ENCODE measurements around the gene SNAP29. TPM values are rescaled to one million over a fixed set of nuclear protein-coding genes. Genes with fewer than 3 reads are reported as not detected.

SNAP29 gene
- total RNA-seq, 4 donors from 2014 or later: 19.1 to 29.8 (median 22.8) TPM

DNA sequence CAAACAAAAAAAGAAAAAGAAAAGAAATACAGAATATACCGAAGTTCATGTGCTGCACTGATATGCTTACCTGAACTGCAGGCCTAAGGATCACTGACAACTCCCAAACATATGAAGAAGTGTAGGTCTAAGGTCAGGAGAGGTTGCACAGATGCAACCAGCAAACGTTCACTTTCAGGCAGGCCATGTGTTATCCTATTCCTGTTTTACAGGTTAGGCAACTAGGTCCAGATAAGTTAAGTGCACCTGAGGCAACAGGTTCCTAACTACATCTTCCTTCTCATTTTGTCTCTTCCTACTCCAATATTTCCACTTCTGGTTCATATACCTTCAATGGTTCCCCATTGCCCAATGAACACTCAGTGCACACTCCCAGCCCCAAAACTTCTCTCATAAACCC is 15.3 kb upstream of the SNAP29 start:
- 32% methylated on average over 2 of the region's 2 CpGs for WGBS
- H3K27ac ChIP-seq: no peak overlapping the region
- peaks cover 12% of the 10 kb centered on the region for H3K4me1 ChIP-seq
- no peak overlapping the region for H3K4me3 ChIP-seq
- TF ChIP-seq EP300 (IDR thresholded peaks at IDR 0.05) (no peak), POLR2AphosphoS5 (IDR thresholded peaks at IDR 0.05) (no peak), POLR2A (IDR thresholded peaks at IDR 0.05) (no peak)
- TF ChIP-seq, protein P1, sequence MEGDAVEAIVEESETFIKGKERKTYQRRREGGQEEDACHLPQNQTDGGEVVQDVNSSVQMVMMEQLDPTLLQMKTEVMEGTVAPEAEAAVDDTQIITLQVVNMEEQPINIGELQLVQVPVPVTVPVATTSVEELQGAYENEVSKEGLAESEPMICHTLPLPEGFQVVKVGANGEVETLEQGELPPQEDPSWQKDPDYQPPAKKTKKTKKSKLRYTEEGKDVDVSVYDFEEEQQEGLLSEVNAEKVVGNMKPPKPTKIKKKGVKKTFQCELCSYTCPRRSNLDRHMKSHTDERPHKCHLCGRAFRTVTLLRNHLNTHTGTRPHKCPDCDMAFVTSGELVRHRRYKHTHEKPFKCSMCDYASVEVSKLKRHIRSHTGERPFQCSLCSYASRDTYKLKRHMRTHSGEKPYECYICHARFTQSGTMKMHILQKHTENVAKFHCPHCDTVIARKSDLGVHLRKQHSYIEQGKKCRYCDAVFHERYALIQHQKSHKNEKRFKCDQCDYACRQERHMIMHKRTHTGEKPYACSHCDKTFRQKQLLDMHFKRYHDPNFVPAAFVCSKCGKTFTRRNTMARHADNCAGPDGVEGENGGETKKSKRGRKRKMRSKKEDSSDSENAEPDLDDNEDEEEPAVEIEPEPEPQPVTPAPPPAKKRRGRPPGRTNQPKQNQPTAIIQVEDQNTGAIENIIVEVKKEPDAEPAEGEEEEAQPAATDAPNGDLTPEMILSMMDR (IDR thresholded peaks at IDR 0.05): no peak
- no peaks in the 10 kb centered on the region for H3K36me3 ChIP-seq
- H3K27me3 ChIP-seq: no peaks in the 10 kb centered on the region
- no peaks in the 10 kb centered on the region for H3K9me3 ChIP-seq
- DNase-seq (ENCODE audit: low spot score in 2 of 2): no peak

DNA sequence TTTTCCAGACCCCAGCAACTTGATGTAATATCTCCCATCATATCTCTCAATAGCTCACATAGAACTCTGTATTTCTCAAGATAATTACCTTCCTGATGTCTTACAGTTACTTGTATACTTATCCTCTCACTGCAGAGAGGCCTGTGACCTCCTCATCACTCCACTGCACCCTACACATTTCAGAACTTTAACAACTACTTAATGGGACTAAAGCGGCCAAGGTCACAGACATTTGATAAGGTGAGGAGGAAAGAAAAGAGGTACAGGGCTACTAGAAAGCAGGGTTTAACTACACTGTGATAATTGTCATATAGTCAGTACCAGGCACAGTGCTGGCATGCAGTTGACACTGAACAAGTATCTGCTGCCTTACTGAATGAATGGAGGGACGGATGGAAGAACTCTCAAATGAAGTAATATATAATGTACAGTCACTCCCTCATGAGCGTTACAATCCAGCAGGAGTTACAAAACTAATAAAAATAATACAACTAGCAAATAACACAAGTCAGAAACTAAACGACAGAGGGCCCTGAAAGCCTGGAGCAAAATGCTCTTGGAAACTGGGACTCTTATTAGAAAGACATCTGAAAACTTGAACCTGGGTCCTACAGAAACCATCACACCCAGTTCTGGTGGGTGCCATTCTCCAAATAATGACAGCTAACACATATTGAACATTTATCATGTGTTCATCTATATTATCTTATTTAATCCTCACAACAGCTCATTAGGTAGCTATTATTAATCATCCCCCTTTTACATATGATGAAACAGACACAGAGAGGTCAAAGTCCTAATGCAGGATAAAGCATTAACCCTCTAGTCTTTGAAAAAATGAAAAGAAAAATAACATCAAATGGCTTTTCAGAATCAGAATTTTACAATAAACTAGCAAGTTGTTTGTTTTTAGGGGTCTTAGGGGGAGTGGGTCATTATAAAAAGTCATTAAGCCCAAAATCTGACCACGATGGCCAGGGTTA is 14.5 kb upstream of the SNAP29 start:
- Histone ChIP-seq H3K4me3 (no peak overlapping the region), H3K9me3 (no peaks in the 10 kb centered on the region), H3K27me3 (no peaks in the 10 kb centered on the region), H3K36me3 (no peaks in the 10 kb centered on the region), H3K27ac (no peak overlapping the region), H3K4me1 (peaks cover 12% of the 10 kb centered on the region)
- TF ChIP-seq POLR2A (IDR thresholded peaks at IDR 0.05) (no peak), EP300 (IDR thresholded peaks at IDR 0.05) (no peak), POLR2AphosphoS5 (IDR thresholded peaks at IDR 0.05) (no peak)
- TF ChIP-seq, protein P1 (IDR thresholded peaks at IDR 0.05): no peak
- 92% methylated on average over 5 of the region's 5 CpGs for WGBS
- no peak for DNase-seq (ENCODE audit: low spot score in 2 of 2)

DNA sequence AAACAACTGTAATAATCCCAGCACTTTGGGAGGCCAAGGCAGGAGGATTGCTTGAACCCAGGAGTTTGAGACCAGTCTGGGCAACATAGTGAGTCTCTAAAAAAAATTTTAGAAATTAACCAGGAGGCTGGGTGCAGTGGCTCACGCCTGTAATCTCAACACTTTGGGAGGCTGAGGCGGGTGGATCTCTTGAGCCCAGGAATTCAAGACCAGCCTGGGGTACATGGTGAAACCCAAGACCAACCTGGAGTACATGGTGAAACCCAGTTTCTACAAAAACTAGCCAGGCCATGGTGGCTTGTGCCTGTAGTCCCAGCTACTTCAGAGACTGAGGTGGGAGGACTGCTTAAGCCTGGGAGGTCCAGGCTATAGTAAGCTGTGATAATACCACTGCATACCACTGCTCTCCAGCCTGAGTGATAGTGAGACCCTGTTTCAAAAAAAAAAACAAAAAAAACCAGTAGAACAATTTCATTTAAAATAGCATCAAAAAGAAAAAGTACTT is 11.4 kb upstream of the SNAP29 start:
- WGBS: 96% methylated on average over 2 of the region's 2 CpGs
- Histone ChIP-seq H3K4me1 (peaks cover 12% of the 10 kb centered on the region), H3K36me3 (no peaks in the 10 kb centered on the region), H3K27me3 (no peaks in the 10 kb centered on the region), H3K9me3 (no peaks in the 10 kb centered on the region), H3K27ac (no peak overlapping the region), H3K4me3 (no peak overlapping the region)
- TF ChIP-seq POLR2AphosphoS5 (IDR thresholded peaks at IDR 0.05) (no peak), POLR2A (IDR thresholded peaks at IDR 0.05) (no peak), EP300 (IDR thresholded peaks at IDR 0.05) (no peak)
- TF ChIP-seq, protein P1 (IDR thresholded peaks at IDR 0.05): no peak
- no peak for DNase-seq (ENCODE audit: low spot score in 2 of 2)

DNA sequence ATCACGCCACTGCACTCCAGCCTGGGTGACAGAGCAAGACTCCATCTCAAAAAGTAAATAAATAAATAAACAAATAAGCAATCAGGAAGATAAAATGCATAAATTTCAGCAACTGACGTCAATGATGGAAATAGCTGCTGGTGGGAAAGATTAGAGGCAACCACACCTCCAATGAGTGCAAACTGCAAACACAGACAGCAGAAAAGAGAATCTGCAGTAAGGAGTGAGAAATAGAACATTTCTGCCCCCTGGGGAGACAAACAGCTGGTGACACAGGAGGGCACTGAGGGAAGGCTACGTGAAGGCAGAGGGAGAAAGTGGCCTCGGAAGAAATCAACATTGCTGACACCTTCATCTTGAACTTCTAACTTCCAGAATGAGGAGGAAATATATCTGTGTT is 6.7 kb upstream of the SNAP29 start:
- WGBS: 52% methylated on average over 4 of the region's 4 CpGs
- TF ChIP-seq POLR2AphosphoS5 (IDR thresholded peaks at IDR 0.05): no peak
- TF ChIP-seq POLR2A (IDR thresholded peaks at IDR 0.05): no peak
- TF ChIP-seq, protein P1 (IDR thresholded peaks at IDR 0.05): no peak
- TF ChIP-seq EP300 (IDR thresholded peaks at IDR 0.05): no peak
- Histone ChIP-seq H3K4me1 (peaks cover 17% of the 10 kb centered on the region), H3K36me3 (no peaks in the 10 kb centered on the region), H3K27ac (no peak overlapping the region), H3K27me3 (no peaks in the 10 kb centered on the region), H3K9me3 (no peaks in the 10 kb centered on the region), H3K4me3 (no peak overlapping the region)
- DNase-seq (ENCODE audit: low spot score in 2 of 2): no peak

DNA sequence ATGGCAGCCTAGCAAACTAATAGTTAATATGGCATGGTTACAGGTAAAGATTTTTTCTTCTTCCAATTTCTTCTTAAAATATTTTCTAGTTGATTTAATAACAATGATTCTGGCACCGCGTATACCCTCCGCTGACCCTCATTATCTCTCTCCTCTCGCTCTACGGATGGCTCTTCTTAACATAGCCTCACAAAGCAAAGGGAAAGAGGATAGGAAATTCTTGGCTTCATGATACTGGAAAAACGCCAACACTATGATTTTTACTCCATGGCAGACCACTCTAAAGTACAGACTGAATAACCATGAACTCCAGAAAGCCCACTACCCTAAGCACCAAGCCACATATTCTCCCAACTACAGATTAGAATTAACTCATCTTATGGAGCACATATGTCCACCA is 6.3 kb upstream of the SNAP29 start:
- Histone ChIP-seq H3K36me3 (no peaks in the 10 kb centered on the region), H3K4me3 (no peak overlapping the region), H3K4me1 (peaks cover 21% of the 10 kb centered on the region), H3K27me3 (no peaks in the 10 kb centered on the region), H3K27ac (no peak overlapping the region), H3K9me3 (no peaks in the 10 kb centered on the region)
- TF ChIP-seq POLR2A (IDR thresholded peaks at IDR 0.05) (no peak), EP300 (IDR thresholded peaks at IDR 0.05) (no peak), POLR2AphosphoS5 (IDR thresholded peaks at IDR 0.05) (no peak)
- TF ChIP-seq, protein P1 (IDR thresholded peaks at IDR 0.05): no peak
- WGBS: 68% methylated on average over 6 of the region's 6 CpGs
- DNase-seq (ENCODE audit: low spot score in 2 of 2): no peak

Measured in suprapubic skin (tissue), 4 donors.